GM18520 (cell line): ENCODE data around the gene BCL7A.
"Not testable (repeated sequence)": the region's sequence is repeated elsewhere in the genome, so short reads cannot be mapped to it uniquely, and the experiment has no call there.

Experiments
- ATAC-seq: cut with Tn5 transposase; IDR thresholded peaks from one replicate; pipeline ENCODE4 v1.9.1; 2021; ENCODE audit not compliant: unreplicated experiment

BCL7A gene

DNA sequence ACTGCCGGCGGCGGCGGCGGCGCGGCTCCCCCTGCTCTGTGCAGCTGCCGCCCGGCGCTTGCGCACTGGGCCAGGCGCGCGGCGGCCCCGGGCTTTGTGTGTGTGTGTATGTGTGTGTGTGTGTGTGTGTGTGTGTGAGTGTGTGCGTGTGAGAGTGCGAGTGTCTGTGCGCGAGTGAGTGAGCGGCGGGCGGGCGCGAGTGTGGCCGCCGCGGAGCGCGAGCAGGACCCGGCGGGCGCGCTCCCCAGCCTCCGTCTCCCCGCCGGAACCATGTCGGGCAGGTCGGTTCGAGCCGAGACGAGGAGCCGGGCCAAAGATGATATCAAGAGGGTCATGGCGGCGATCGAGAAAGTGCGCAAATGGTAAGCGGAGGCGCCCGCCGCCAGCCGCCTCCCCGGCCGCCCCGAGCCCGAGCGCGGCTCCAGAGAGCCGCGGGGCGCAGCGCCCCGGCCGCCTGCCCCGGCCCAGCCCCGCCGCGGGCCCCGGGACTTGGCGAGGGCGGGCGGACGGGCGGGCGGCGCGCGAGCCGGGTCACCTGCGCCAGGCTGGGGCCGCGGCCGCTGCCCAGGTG lies at the start of gene BCL7A:
Gene BCL7A, plus strand, starts transcription at position 63 of the 571 bp plus-strand sequence. Its CDS starts 208 bp downstream, at position 271.
- no peak for ATAC-seq

DNA sequence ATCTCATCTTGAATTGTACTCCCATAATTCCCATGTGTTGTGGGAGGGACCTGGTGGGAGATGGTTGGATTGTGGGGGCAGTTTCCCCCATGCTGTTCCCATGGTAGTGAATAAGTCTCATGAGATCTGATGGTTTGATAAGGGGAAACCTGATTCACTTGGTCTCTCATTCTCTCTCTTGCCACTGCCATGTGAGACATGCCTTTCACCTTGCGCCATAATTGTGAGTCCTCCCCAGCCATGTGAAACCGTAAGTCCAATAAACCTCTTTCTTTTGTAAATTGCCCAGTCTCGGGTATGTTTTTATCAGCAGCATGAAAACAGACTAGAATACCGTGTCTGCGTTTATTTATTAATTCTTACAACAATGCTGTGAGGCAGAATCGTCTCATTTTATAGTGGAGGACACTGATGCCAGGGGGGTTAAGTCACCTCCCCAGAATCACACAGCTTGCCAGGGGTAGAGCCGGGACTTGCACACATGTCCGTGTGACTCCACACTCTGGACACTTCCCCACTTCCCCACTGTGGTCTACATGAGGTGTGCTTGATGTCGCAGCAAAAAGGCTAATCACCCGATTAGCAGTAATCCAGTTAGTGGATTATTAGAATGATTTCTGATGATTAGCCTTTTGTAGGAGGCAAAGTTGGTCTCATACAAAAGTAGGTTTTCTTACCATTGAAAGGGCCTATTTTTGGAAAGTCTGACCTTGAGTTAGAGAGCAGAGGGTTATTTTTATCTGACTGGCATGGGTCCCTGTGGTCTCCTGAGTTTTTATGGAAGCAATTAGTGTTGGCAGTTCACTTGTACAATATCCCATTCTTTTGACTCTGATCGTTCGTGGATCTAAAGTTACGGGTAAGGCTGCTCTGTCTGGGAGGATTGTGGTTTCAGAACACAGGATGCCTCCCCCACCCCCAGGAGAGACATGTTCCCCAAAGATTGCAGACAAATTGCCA lies 47.4 kb upstream of the BCL7A start:
- no peak for ATAC-seq

DNA sequence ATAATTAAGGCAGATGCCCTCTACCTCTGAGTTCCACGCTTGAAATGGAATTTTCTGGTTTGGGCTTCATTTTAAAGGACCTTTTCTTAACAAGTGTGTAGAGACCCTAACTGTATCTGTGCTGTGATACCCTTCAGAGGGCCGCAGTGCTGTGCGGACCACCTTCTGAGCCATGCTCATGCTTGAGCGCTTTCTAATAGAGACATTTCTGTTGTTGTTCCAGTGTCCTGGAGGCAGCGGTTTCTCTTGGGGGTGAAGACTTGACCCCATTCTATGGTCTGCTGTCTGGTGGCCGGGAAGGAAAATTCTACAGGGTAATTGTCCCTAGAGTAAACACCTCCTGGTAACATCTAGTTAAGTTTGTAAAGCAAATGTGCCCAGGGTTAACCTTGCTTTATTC lies 46.7 kb upstream of the BCL7A start:
- no peak for ATAC-seq

DNA sequence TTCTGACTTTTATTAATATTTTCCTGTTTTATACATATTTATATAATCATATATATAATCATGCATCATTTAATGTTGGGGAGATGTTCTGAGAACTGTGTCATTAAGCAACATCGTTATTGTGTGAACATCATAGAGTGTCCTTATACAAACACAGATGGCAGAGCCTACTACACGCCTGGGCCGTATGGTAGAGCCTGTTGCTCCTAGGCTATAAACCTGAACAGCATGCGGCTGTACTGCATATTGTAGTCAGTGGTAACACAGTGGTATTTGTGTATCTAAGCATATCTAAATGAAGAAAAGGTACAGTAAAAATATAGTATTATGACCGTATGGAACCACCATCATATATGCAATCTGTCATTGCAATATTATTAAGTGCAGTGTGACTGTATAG lies 44.7 kb upstream of the BCL7A start:
- ATAC-seq: no peak

DNA sequence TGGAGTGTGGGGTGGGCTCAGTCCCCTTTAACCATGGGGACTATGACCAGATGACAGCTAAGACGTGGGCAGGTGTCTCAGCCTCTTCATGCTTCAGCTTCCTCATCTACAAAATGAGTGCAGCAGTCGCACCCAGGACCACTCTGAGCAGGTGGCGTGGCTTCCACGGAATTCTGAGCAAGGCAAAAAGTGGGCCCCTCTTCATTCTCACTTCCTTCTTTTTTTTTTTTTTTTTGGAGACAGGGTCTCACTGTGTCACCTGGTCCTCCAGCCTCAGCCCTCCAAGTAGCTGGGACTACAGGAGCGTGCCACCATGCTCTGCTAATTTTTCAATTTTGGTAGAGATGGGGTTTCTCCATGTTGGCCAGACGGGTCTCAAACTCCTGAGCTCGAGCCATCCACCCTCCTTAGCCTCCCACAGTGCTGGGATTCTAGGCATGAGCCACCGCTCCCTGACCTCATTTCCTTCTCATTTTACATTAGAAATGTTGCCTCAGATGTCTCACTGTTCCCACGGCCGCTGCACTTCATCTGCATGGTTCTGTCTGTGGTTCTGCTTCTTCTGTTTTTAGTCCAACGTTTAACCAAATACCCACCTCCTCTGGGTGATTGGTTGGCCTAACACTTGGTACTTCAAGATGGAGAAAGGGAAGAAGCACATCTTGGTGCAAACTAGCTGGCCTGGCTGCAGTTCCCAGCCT lies 41.3 kb upstream of the BCL7A start:
- ATAC-seq: no peak

DNA sequence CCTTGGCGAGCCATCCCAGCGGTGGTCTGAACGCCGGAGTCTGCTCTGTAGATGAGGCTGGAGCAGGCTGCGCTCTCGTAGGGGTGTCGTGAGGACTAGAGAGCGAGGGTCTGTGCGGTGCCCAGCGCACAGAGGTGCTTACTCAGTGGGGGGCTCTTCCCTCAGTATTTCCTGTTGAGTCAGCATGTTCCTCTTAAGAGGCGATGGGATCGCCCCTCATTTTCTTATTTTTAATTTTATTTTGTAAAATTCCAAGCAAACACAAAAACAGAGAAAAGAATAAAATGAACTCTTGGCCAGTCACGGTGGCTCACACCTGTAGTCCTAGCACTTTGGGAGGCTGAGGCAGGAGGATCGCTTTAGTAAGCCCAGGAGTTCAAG lies 40.8 kb upstream of the BCL7A start:
- ATAC-seq: no peak

DNA sequence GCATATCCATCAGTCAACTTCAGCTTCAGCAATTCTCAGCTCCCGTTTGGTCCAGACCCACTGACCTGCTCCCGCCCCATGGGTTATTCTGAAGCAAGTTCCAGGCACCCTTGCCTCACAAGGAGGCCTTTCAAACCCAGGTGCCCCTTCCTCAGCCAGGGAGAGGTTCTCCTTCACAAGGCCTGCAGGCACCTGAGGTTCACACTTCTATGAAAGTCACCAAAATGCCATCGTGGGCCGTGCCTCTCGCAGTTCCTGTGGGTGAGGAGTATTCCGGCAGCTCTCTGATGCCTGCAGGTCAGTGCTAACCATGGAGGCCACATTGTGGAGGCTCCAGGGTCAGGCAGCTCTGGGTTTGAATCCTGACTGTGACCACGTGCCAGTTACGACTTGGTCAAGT lies 40.2 kb upstream of the BCL7A start:
- no peak for ATAC-seq

DNA sequence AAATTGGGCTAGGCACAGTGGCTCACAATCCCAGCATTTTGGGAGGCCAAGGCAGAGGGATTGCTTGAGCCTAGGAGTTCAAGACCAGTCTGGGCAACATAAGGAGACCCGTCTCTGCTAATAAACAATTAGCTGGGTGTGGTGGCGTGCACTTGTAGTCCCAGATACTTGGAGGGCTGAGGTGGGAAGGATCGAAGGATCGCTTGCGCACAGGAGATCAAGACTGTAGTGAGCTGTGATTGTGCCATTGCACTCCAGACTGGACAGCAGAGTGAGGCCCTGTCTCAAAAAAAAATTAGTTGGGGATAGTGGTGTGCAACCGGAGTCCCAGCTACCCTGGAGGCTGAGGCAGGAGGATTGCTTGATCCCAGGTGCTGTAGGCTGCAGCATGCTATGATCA lies 38.7 kb upstream of the BCL7A start:
- no peak for ATAC-seq

DNA sequence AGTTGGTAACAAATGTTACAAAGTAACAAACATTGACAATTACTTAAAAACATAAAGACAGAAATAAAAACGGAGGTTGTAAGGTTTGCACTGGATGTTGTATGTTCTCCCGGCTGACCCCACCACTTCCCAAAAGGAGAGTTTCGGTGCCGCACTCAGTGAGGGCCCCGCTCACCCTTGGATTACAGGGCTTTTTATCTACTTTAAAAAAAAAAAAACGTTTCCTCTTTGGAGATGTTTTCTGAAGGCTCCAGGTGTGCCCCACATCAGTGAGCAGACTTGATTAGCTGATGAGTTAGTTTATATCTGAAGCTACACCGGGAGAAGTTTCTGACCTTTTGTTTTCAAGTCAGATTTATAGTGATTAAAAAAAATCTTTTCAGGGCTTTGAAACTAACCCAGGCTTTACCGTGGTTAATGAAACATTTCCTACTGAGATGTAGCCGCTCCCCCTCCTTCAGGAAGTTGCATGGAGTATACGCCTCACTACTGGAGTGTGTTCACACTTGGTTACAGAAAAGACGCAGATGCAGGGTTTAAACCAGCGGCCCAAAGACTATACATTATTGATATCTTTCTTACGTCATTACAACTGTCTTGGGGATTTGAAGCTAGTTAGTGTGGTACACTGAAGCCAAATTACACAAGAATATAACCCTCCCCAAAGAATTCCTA lies 38.0 kb upstream of the BCL7A start:
- no peak for ATAC-seq

DNA sequence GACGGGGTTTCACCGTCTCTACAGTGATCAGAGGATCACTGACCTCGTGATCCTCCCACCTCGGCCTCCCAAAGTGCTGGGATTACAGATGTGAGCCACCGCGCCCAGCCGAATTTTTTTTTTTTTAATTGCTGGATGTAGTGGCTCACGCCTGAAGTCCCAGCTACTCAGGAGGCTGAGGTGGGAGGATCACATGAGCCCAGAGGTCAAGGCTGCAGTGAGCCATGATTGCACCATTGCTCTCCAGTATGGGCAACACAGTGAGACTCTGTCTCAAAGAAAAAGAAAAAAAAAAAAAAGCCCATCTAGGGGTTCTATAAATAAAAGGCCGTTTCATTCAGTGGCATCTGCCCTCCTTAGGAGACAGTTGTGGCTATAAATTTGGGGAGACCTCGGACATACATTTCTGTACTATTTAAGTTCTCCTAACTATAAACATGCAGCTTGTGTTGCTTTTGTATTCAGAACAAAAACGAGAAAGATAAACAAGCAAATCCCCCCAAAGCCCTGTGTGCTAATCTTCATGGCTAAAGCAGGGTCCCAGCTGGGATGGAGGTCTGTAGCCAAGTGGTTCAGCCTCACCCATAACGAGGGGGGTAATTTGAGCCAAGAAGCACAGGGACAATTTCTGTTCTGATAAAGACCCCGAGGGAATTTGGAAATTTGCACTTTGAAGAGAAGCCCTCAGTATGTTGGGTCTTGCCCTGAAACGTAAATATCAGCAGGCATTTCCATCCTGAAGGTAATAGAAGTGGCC lies 35.0 kb upstream of the BCL7A start:
- no peak for ATAC-seq

DNA sequence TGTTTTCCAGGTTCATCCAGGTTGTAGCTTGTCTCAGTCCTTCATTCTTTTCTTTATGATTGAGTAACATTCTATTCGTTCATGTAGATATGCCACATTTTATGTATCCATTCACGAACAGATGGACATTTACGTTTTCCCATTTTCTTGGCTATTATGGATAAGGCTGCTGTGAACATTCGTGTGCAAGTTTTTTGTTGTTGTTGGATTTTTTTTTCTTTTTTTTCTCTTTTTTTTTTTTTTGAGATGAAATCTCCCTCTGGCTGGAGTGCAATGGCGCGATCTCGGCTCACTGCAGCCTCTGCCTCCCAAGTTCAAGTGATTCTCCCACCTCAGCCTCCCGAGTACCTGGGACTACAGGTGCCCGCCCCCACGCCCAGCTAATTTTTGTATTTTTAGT lies 33.2 kb upstream of the BCL7A start:
- not testable (repeated sequence) for ATAC-seq

DNA sequence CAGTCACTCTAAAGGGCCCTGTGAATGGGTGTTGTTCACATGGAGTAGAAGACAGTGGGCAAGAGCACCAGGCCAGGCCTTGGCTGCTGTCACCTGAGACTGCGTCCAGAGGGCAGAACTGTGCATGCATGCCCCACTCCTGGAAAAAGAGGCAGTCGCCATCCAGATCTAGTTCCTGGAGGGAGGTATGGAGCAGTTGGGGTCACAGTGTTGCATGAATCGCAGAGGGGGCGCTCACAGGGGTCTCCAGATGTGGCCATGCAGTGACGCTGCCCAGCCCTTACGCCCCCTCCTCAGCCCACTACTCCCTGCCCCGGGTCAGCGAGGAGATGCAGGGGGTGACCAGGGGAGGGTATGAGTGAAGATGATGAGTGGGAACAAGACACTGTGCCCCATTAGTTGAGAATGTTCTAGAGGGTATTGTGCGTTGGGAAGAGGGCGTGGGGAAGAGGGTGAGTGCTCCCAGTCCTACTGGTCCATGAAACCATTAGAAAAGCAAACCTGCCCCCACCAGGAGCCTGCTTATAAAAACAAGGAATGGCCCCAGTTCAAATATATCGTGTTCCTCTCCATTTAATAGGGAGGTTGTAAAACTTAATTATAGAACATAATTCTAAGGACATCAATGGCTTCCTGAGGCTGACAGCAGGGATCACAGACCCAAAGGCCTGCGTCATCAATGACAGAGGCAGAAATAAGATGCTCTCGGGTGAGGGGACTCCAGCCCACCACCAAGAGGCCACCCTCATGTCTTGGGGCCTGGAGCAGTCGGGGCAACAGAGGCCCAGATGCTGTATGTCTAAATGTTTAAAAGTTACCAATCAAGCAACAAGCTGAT lies 32.2 kb upstream of the BCL7A start:
- no peak for ATAC-seq

DNA sequence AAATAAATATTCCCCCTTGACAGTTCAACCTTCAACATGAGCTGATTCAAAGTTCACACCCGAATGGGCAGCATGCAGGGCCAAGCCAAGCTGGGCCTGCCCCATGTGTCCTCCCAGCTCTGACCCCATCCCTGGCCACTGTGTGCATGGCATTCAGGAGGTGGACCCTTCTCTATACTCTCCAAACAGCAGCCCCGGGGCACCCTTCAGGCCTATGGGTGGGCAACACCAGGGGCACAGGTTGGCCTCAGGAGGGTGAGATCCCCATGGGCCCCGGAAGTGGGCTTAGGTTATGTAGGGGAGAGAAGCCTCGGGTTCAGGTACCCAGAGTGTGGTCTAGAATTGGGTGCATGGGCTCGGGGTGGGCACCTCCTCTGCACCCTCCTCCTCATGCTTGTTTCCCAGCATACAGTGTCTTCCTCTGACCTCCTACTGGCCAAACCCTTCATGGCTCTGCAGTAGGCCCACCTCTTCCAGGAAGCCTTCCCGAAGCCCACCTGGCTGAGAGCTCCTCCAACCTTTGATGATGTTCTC lies 31.5 kb upstream of the BCL7A start:
- no peak for ATAC-seq

DNA sequence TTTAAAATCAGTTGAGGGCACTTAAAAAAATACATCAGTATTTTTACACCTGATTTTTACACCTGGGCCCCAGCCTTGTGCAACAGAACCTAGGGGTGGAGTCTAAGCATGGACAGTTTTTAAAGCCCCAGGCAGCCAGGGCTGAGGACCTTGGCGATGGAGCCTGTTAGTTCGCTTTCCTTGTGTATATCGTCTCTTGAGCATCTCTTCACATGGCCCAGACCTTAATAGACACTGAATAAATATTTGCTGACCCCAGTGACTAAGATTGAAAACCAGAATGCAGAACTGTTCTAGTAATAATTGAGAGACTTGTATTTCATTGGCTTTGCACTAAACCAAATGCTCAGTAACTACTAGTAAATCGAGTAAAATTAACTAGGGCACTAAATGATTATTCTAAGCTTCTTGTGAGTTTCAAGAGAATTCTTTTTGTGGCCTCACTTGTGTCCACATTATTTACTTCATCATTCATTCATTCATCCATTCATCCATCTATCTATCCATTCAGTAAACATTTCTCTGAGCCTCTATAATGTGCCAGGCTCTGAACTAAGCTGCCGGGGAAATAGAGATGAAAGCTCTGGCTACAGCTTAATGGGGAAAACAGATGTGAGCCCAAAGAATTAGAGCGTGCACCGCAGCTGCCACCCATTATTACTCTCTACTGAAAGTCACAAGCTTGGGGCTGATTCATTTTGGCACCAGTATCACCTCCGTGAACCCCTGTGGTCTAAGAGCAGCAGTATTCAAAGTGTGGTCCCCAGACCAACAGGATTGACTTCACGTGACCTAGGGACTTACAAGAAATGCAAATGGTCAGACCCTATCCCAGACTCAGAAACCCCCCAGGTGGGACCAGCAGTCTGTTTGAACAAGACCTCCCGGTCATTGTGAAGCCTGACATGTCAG lies 30.7 kb upstream of the BCL7A start:
- peak; percentile 67 for ATAC-seq

DNA sequence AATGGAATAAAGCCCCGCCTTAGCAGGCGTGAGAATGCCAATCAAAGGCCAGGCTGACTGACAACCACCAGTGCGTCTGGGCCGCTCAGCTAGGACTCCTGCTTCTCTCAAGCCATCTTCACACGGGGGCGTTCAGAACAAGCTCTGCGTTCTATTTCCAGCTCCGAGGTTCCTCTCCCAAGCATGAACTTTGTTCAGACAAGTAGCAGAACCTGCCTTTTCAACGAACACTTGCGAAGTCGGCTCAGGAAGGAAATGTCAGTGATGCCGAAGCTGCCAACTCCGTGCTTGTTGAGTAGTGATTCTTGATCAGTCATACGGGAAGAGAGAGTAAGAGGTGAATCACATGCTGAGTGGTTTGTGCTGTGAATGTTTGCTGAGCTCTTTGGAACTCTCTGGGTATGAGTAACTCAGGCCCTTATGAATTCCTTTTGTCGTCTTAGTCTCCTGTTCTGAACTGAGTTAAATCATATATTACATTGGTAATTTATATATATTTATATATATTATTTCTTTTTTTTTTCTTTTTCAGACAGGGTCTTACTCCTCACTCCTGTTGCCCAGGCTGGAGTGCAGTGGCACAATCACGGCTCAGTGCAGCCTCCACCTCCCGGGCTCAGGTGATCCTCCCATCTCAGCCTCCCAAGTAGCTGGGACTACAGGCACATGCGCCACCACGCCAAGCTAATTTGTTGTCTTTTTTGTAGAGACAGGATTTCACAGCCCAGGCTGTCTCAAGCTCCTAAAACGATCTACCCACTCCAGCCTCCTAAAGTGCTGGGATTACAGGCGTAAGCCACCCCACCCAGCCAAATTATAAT lies 29.4 kb upstream of the BCL7A start:
- ATAC-seq: peak; percentile 69

DNA sequence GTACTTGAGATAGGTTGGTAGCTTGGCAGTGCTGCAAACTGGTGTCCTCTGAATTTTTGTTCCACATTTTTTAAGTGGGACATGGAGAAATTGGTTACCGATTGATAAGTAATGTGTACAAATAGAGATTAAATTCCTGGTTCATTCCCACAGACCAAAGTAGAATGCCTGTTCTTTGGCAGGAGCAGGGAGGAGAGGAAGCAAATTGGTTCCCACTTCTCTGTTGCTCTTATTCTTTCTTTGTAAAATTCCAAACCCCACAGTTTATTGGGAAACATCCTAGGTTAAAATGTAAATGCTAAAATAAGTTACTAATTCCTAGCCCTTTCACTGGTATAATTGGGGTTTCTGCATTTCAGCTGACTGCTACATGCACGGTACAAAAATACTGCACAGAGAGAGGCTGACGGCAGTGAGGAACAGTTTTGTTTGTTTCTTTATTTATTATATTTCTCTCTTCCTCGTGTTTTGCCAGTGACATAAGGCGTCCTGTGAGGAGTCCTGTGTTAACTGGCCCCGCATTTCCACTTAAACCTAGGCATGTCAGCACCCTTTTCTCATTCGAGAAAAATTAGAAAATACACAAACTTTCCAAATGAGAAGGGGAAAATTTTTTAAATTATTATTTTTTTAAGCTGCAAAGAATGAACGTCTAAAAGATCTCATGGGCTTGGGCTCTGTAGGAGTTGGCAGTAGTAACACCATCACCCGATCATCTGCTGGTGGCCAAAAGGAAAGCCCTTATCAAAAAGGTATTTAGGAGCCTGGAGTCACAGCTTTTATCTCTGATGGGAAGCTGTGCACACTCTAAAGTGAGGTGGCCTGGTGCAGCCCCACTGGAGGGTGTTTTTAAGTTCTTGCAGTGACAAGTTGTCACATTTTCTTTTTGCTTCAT lies 25.4 kb upstream of the BCL7A start:
- ATAC-seq: no peak
